ENCODE data around the gene SPARC.

- TF ChIP-seq YY1 (IDR thresholded peaks at IDR 0.05; ENCODE audit: insufficient read depth, insufficient read length) (no peak), ZNF274 (IDR thresholded peaks at IDR 0.05; ENCODE audit: low read depth, low read length) (no peak)
Measured at GRCh38 chr5:151663617-151664293, 23.0 kb downstream of the SPARC start.
